DOHH2 (cell line): ENCODE measurements around the gene GALNTL6.
A peak's percentile ranks its signal among the peaks of the same experiment; 100 is the strongest.

Source experiments
- H3F3A ChIP-seq: fragments of 200-600 bp; sonication (generic), shearing (Covaris generic); 2 replicates; pipeline ENCODE4 v1.6.0; 2016; ENCODE audit warnings: antibody characterized with exemption, mild to moderate bottlenecking; ENCODE audit not compliant: control insufficient read depth, insufficient read depth
- H3K27ac ChIP-seq: fragments of 200-600 bp; sonication (generic); 2 replicates; pipeline ENCODE4 v1.5.1; 2014; ENCODE audit warnings: low read depth, mild to moderate bottlenecking, low read length, moderate library complexity
- H3K27me3 ChIP-seq: fragments of 200-600 bp; sonication (generic); 2 replicates; pipeline ENCODE4 v1.6.1; 2014; ENCODE audit warnings: mild to moderate bottlenecking, low read length, mixed read lengths; ENCODE audit not compliant: control insufficient read depth
- H3K36me3 ChIP-seq: fragments of 200-600 bp; sonication (generic); 2 replicates; pipeline ENCODE4 v1.6.1; 2014; ENCODE audit warnings: mild to moderate bottlenecking, low read length, moderate library complexity, mixed read lengths; ENCODE audit not compliant: control insufficient read depth
- H3K4me1 ChIP-seq: fragments of 200-600 bp; sonication (generic); 2 replicates; pipeline ENCODE4 v1.6.1; 2014; ENCODE audit warnings: mild to moderate bottlenecking, low read length, mixed read lengths; ENCODE audit not compliant: control insufficient read depth
- H3K4me2 ChIP-seq: fragments of 200-600 bp; sonication (generic); 2 replicates; pipeline ENCODE4 v1.6.0; 2014; ENCODE audit warnings: mild to moderate bottlenecking, low read length, moderate library complexity
- H3K4me3 ChIP-seq: fragments of 200-600 bp; sonication (generic); 2 replicates; pipeline ENCODE4 v1.5.1; 2014; ENCODE audit warnings: mild to moderate bottlenecking, low read length, mixed read lengths
- H3K79me2 ChIP-seq: fragments of 200-600 bp; sonication (generic); 2 replicates; pipeline ENCODE4 v1.6.1; 2014; ENCODE audit warnings: mild to moderate bottlenecking, low read length, mixed read lengths; ENCODE audit not compliant: control insufficient read depth
- H3K9me2 ChIP-seq: fragments of 200-600 bp; sonication (generic); replicated peaks from 2 replicates; pipeline ENCODE4 v1.6.1; 2014; ENCODE audit warnings: mild to moderate bottlenecking, low read length, mixed read lengths; ENCODE audit not compliant: control insufficient read depth
- H3K9me3 ChIP-seq: fragments of 200-600 bp; sonication (generic); 2 replicates; pipeline ENCODE4 v1.6.1; 2014; ENCODE audit warnings: antibody characterized with exemption, low read length, mixed read lengths; ENCODE audit not compliant: control insufficient read depth, insufficient read depth
- H4K20me1 ChIP-seq: fragments of 200-600 bp; sonication (generic); 2 replicates; pipeline ENCODE4 v1.6.0; 2014; ENCODE audit warnings: low read depth, mild to moderate bottlenecking, antibody characterized with exemption, low read length, moderate library complexity; ENCODE audit not compliant: control insufficient read depth, insufficient read depth
- CTCF ChIP-seq: fragments of 200-600 bp; sonication (generic); IDR thresholded peaks from one replicate; pipeline ENCODE4 v1.5.1; 2014; ENCODE audit warnings: antibody characterized with exemption, mild to moderate bottlenecking, low read depth, low read length; ENCODE audit not compliant: poor library complexity, severe bottlenecking
- EZH2phosphoT487 ChIP-seq: fragments of 200-600 bp; sonication (generic); IDR thresholded peaks from 2 replicates; pipeline ENCODE4 v1.6.1; 2017; ENCODE audit warnings: borderline replicate concordance, mild to moderate bottlenecking, antibody characterized with exemption, low read length, moderate library complexity, mixed read lengths

Gene GALNTL6

GRCh38 chr4:172826346-172826745 is 1013.1 kb downstream of the GALNTL6 start:
- H3K27ac ChIP-seq: no peak overlapping the region
- no peaks in the 10 kb centered on the region for H3K4me1 ChIP-seq
- H3K4me3 ChIP-seq: no peak overlapping the region
- H3K79me2 ChIP-seq: no peaks in the 10 kb centered on the region
- H4K20me1 ChIP-seq: no peaks in the 10 kb centered on the region
- H3K27me3 ChIP-seq: no peaks in the 10 kb centered on the region
- no peaks in the 10 kb centered on the region for H3K9me3 ChIP-seq
- no peak for TF ChIP-seq EZH2phosphoT487
- no peak for TF ChIP-seq CTCF
- no peak overlapping the region for H3K4me2 ChIP-seq
- H3K9me2 ChIP-seq: no peaks in the 10 kb centered on the region
- no peaks in the 10 kb centered on the region for H3K36me3 ChIP-seq
- no peaks in the 10 kb centered on the region for H3F3A ChIP-seq

- Histone ChIP-seq H3K9me2 (no peaks in the 10 kb centered on the region), H3K9me3 (no peaks in the 10 kb centered on the region), H3K79me2 (no peaks in the 10 kb centered on the region), H3K4me2 (no peak overlapping the region), H4K20me1 (no peaks in the 10 kb centered on the region), H3K27ac (no peak overlapping the region), H3K36me3 (no peaks in the 10 kb centered on the region), H3K4me1 (no peaks in the 10 kb centered on the region), H3K4me3 (no peak overlapping the region), H3F3A (no peaks in the 10 kb centered on the region), H3K27me3 (no peaks in the 10 kb centered on the region)
- TF ChIP-seq EZH2phosphoT487: no peak
- TF ChIP-seq CTCF: no peak
Measured at GRCh38 chr4:172826861-172827260, 1013.7 kb downstream of the GALNTL6 start.

- Histone ChIP-seq H3K27me3 (no peaks in the 10 kb centered on the region), H3K9me3 (no peaks in the 10 kb centered on the region), H3K27ac (no peak overlapping the region), H3K79me2 (no peaks in the 10 kb centered on the region), H3K9me2 (no peaks in the 10 kb centered on the region), H3F3A (no peaks in the 10 kb centered on the region), H3K4me3 (no peak overlapping the region), H4K20me1 (no peaks in the 10 kb centered on the region), H3K36me3 (no peaks in the 10 kb centered on the region), H3K4me2 (no peak overlapping the region), H3K4me1 (no peaks in the 10 kb centered on the region)
- peak; percentile 67 for TF ChIP-seq CTCF
- no peak for TF ChIP-seq EZH2phosphoT487
Measured at GRCh38 chr4:172830295-172830764, 1017.1 kb downstream of the GALNTL6 start.
